ENCODE data around the gene PFDN2.

The PFDN2 gene

DNA sequence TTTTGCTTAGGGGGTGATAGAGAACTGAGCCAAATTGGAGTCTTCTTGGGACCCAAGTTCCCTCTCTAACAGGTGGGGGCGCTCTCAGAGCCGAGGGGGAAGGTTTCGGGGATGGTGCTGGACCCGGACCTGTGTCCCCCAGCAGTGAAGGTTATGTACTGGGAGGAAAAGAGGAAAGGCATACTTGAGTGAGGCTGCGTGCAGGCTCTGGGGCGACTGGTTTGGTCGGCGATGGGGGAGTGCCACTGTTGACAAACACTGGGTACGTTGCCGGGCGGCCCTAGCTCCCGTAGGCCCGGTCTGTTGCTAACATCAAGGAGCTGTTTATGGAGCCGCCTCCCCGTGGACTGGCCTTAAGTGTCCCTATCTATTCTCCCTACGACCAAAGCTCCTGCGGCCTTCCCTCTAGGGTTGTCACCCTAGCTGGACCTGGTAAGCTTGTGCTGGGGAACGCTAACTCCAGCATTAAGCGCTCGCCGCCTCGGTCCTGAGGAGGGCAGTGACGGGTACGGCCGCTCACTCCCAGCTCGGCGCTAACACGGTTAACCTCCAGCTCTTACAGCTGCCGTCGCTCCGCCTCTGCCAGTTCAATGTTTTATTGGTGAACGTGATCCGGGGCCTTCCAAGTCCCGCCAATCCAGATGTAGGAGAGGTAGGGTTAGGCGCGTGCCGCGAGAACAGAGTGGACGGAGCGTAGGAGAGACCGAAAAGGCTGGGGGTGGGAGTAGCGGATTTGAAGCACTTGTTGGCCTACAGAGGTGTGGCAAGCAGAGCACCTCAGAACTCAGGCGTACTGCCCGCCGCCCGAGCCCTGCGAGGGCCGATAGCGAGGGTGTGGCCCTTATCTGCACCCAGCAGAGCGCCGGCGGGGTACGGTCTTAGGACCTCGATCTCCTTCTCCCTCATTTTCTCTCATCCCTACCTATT is 48.2 kb upstream of the PFDN2 start, which contains the start of gene PPOX (continued):
- TF ChIP-seq ZNF660 (tag by site-specific recombination; IDR thresholded peaks at IDR 0.05) (peak; percentile 15; the same call in 1 of the 2 replicates), ZNF629 (tag by site-specific recombination; IDR thresholded peaks at IDR 0.05) (peak; percentile 53), WT1 (tag by site-specific recombination; IDR thresholded peaks at IDR 0.05) (peak; percentile 65), ZNF366 (tag by site-specific recombination; conservative IDR thresholded peaks at IDR 0.05) (peak; percentile 75), ZNF274 (IDR thresholded peaks at IDR 0.05; ENCODE audit: low read length) (no peak), ZNF274 (tag by site-specific recombination; IDR thresholded peaks at IDR 0.05; ENCODE audit: borderline replicate concordance) (no peak), ZNF571 (tag by site-specific recombination; IDR thresholded peaks at IDR 0.05) (no peak), BCL11A (tag by site-specific recombination; IDR thresholded peaks at IDR 0.05; ENCODE audit: low read depth) (no peak; the same call in 1 of the 2 replicates), ZNF394 (tag by site-specific recombination; IDR thresholded peaks at IDR 0.05; ENCODE audit: borderline replicate concordance) (peak; percentile 98), ZNF558 (tag by site-specific recombination; IDR thresholded peaks at IDR 0.05) (no peak), ZNF610 (tag by site-specific recombination; IDR thresholded peaks at IDR 0.05; ENCODE audit: borderline replicate concordance) (peak; percentile 75), YY1 (tag by site-specific recombination; IDR thresholded peaks at IDR 0.05) (no peak), RBAK (tag by site-specific recombination; IDR thresholded peaks at IDR 0.05) (no peak), ZSCAN5A (tag by site-specific recombination; IDR thresholded peaks at IDR 0.05) (no peak), ZNF777 (tag by site-specific recombination; IDR thresholded peaks at IDR 0.05; ENCODE audit: borderline replicate concordance) (no peak), PRDM6 (tag by site-specific recombination; IDR thresholded peaks at IDR 0.05) (no peak), ZNF155 (tag by site-specific recombination; IDR thresholded peaks at IDR 0.05) (no peak), ZFP69B (tag by site-specific recombination; IDR thresholded peaks at IDR 0.05) (peak; percentile 12; the same call in 1 of the 2 replicates), ZNF239 (tag by site-specific recombination; IDR thresholded peaks at IDR 0.05) (no peak), ZNF175 (tag by site-specific recombination; IDR thresholded peaks at IDR 0.05) (no peak), KLF9 (tag by site-specific recombination; IDR thresholded peaks at IDR 0.05; ENCODE audit: low read depth) (peak; percentile 75), SALL2 (tag by site-specific recombination; IDR thresholded peaks at IDR 0.05; ENCODE audit: borderline replicate concordance) (no peak), HOXA7 (CRISPR knock-in tag; IDR thresholded peaks at IDR 0.05; ENCODE audit: borderline replicate concordance) (no peak), ZNF114 (tag by site-specific recombination; IDR thresholded peaks at IDR 0.05) (no peak), ZNF560 (tag by site-specific recombination; IDR thresholded peaks at IDR 0.05; ENCODE audit: borderline replicate concordance) (no peak), ZNF24 (tag by site-specific recombination; IDR thresholded peaks at IDR 0.05) (no peak), ZSCAN23 (tag by site-specific recombination; IDR thresholded peaks at IDR 0.05) (0 out of 2 replicates have a peak, but pooled peaks have one; percentile 16), ZSCAN16 (tag by site-specific recombination; IDR thresholded peaks at IDR 0.05) (no peak), ZNF433 (tag by site-specific recombination; IDR thresholded peaks at IDR 0.05; ENCODE audit: low read depth) (no peak)
- TF ChIP-seq, protein P1, sequence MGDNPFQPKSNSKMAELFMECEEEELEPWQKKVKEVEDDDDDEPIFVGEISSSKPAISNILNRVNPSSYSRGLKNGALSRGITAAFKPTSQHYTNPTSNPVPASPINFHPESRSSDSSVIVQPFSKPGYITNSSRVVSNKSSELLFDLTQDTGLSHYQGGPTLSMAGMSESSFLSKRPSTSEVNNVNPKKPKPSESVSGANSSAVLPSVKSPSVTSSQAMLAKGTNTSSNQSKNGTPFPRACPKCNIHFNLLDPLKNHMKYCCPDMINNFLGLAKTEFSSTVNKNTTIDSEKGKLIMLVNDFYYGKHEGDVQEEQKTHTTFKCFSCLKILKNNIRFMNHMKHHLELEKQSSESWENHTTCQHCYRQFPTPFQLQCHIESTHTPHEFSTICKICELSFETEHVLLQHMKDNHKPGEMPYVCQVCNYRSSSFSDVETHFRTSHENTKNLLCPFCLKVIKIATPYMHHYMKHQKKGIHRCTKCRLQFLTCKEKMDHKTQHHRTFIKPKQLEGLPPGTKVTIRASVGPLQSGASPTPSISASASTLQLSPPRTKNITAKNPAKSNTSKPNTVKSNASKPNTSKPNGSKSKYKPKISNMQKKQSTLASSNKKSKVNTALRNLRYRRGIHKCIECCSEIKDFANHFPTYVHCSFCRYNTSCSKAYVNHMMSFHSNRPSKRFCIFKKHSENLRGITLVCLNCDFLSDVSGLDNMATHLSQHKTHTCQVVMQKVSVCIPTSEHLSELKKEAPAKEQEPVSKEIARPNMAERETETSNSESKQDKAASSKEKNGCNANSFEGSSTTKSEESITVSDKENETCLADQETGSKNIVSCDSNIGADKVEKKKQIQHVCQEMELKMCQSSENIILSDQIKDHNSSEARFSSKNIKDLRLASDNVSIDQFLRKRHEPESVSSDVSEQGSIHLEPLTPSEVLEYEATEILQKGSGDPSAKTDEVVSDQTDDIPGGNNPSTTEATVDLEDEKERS (tag by site-specific recombination; IDR thresholded peaks at IDR 0.05), result no peak
- TF ChIP-seq, protein P2, sequence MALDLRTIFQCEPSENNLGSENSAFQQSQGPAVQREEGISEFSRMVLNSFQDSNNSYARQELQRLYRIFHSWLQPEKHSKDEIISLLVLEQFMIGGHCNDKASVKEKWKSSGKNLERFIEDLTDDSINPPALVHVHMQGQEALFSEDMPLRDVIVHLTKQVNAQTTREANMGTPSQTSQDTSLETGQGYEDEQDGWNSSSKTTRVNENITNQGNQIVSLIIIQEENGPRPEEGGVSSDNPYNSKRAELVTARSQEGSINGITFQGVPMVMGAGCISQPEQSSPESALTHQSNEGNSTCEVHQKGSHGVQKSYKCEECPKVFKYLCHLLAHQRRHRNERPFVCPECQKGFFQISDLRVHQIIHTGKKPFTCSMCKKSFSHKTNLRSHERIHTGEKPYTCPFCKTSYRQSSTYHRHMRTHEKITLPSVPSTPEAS (tag by site-specific recombination; IDR thresholded peaks at IDR 0.05), result no peak
- TF ChIP-seq, protein P3, sequence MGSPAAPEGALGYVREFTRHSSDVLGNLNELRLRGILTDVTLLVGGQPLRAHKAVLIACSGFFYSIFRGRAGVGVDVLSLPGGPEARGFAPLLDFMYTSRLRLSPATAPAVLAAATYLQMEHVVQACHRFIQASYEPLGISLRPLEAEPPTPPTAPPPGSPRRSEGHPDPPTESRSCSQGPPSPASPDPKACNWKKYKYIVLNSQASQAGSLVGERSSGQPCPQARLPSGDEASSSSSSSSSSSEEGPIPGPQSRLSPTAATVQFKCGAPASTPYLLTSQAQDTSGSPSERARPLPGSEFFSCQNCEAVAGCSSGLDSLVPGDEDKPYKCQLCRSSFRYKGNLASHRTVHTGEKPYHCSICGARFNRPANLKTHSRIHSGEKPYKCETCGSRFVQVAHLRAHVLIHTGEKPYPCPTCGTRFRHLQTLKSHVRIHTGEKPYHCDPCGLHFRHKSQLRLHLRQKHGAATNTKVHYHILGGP (tag by site-specific recombination; IDR thresholded peaks at IDR 0.05), result no peak

All from HEK293 (cell line).